NCI-H1417 (cell line): ENCODE measurements around the gene IFNE.

Experiments
- DNase-seq, 3 experiments: peaks; one replicate each; lab custom pipeline; 2025; lab: John Stamatoyannopoulos, UW

The IFNE gene, protein sequence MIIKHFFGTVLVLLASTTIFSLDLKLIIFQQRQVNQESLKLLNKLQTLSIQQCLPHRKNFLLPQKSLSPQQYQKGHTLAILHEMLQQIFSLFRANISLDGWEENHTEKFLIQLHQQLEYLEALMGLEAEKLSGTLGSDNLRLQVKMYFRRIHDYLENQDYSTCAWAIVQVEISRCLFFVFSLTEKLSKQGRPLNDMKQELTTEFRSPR

DNA sequence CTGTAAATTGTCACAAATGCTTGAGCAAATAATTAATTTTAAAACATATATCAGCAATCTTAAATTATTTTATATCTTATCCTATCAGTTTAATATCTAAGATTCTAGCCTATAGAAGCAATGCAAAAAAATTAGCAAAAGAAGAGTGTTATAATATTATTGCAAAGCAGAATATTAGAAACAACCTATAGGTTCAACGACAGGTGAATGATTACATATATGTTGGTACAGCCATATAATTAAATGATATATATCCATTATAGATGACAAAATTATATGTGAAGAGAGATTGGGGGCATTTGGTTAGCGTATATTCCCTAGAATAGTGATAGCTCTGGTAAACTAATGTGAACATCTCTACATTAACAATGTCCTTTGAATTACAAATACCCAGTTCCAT, at the start of gene IFNE:
IFNE (minus strand) TSS at position 101 of the 400 bp plus-strand sequence. CDS start 619 bp downstream, outside the sequence.
- DNase-seq = no peak

GRCh38 chr9:21528123-21528808, 46.2 kb upstream of the IFNE start:
- DNase-seq = no peak

GRCh38 chr9:21527579-21527978, 45.5 kb upstream of the IFNE start:
- no peak for DNase-seq

DNA sequence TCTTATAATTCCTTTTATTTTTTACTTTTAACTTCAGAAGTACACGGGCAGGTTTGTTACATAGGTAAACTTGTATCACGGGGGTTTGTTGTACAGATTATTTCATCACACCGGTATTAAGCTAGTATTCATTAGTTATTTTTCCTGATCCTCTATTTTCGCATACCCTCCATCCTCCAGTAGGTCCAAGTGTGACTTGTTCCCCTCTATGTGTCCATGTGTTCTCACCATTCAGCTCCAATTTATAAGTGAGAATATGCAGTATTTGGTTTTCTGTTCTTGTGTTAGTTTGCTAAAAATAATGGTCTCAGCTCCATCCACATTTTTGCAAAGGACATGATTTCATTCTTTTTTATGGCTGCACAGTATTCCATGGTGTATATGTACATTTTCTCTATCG, 43.1 kb upstream of the IFNE start:
- no peak for DNase-seq

DNA sequence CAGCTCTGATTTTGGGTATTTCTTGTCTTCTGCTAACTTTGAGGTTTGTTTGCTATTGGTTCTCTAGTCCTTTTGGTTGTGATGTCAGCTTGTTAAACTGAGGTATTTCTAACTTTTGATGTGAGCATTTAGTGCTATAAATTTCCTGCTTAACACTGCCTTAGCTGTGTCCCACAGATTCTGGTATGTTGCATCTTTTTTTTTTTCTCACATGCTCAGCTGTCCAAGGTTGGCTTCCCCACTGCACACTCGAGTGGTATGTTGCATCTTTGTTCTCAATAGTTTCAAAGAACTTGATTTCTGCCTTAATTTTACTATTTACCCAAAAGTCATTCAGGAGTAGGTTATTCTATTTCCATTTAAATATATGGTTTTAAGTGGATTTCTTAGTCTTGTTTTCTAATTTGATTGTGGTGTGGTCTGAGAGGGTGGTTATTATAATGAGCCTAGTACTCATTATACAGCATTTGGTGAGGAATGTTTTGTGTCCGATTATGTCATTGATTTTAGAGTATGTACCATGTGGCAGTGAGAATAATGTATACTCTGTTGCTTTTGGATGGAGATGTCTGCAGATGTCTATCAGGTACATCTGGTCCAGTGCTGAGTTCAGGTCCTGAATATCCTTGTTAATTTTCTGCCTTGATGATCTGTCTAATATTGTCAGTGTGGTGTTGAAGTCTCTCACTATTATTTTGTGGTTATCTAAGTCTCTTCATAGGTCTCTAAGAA, 42.2 kb upstream of the IFNE start:
- no peak for DNase-seq

DNA sequence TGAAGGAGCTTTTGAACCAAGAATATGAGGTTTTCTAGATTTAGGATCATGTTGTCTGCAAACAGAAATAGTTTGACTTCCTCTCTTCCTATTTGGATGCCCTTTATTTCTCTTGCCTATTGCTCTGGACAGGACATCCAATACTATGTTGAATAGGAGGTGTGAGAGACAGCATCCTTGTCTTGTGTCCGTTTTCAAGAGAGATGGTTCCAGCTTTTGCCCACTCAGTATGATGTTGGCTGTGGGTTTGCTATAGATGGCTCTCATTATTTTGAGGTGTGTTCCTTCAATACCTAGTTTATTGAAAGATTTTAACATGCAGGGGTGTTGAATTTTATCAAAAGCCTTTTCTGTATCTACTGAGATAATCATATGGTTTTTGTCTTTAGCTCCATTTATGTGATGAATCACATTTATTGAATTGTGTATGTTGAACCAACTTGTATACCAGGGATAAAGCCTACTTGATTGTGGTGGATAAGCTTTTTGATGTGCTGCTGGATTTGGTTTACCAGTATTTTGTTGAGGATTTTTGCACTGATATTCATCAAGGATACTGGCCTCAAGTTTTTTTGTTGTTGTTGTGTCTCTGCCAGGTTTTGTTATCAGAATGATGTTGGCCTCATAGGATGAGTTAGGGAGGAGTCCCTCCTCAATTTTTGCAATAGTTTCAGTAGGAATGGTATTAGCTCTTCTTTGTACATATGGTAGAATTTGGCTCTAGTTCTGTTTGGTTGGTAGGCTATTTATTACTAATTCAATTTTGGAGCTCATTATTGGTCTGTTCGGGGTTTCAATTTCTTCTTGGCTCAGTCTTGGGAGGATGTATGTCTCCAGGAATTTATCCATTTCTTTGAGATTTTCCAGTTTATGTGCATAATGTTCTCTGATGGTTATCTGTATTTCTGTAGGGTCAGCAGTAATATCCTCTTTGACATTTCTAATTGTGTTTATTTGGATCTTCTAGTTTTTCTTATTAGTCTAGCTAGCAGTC, 41.2 kb upstream of the IFNE start:
- DNase-seq = no peak

DNA sequence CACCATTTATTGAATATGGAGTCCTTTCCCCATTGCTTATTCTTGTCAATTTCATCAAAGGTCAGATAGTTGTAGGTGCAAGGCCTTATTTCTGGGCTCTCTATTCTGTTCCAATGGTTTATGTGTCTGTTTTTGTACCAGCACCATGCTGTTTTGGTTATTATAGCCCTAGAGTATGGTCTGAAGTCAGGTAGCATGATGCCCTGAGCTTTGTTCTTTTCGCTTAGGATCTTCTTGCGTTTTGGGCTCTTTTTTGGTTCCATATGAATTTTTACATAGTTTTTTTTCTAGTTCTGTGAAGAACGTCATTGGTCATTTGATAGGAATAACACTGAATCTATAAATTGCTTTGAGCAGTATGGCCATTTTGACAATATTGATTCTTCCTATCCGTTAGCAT, 40.2 kb upstream of the IFNE start:
- DNase-seq = no peak

- DNase-seq = no peak
These were observed 39.3 kb upstream of the IFNE start for GRCh38 chr9:21521448-21521847.

GRCh38 chr9:21520501-21521228, 38.6 kb upstream of the IFNE start:
- DNase-seq = no peak

DNA sequence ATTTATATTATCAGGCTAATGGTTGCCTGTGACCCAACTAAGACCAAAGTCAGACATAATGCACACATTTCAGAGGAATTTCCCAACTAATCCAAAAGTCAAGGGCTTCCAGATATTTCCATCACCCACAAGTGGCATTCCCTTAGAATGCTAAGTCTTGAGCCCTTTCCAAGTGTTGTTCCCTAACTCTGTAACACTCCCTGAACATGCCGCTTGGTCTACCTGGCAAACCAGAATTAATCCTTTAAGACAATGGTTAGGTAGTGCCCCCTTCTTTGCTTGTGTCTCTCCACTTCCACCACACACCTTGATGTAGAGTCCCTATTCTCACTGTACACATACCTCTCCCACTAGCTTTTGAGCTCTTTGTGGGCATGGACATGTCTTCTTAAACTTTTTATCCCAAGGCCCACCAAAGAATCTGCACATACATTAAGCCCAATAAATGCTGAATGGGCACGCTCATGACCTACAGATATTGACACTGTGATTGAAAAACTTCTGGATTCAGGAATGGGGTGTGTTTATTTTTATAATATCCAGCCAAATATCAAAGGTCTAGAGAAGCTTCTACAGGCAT, 37.8 kb upstream of the IFNE start:
- DNase-seq = no peak

GRCh38 chr9:21516796-21517195, 34.7 kb upstream of the IFNE start:
- DNase-seq = no peak

DNA sequence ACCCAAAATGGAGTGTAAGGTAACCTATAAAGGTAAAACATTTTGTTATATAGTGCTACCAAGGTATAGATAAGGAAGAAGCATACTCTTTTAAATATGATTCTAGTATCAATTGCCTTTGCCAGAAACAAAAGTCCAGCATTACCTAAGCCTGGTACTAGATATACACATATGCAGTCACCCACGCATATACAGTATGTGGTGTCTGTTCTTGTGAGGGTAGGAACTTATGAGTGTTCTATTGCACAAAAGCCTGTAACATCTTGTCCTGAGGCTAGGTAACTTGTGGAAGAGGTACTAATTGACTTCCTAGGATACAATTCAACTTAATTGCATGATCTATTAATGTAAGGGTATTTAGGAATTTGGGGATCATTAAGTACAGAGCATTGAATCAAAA, 31.3 kb upstream of the IFNE start:
- no peak for DNase-seq

GRCh38 chr9:21510806-21511205, 28.7 kb upstream of the IFNE start:
- DNase-seq = no peak

- DNase-seq = no peak
These were observed 25.3 kb upstream of the IFNE start for GRCh38 chr9:21507483-21507790.

GRCh38 chr9:21506626-21507482, 24.7 kb upstream of the IFNE start:
- DNase-seq = no peak

GRCh38 chr9:21505425-21506179, 23.5 kb upstream of the IFNE start:
- DNase-seq = no peak

GRCh38 chr9:21504894-21505293, 22.8 kb upstream of the IFNE start:
- DNase-seq = no peak

- DNase-seq = no peak
These were observed 22.0 kb upstream of the IFNE start for GRCh38 chr9:21504113-21504512.

DNA sequence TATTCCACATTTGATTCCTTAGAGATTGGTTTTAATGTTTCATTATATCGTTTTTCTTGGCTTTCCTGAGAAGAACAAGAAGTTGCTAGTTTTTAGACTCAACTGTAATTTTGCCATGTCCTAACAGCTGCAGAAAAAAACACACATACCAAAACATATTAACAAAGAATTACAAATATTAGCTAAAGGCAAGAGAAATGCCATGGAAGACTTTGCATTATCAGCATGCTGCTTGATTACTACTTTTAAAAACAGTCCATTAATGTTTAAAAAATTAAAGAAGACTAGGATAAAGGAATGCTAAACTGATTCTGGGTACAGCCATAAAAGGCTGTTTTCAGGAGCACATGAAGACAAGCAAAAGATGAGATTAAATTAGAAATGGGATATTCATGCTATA, 20.5 kb upstream of the IFNE start:
- DNase-seq = no peak
